ENCODE results near the gene GGN.
A peak's percentile ranks its signal among the peaks of the same experiment; 100 is the strongest.

Gene GGN

GRCh38 chr19:38409631-38410133 lies 21.8 kb upstream of the GGN start:
- intact Hi-C loops (cut with DNase I; ENCODE audit: low total_unique reads) = loop anchor here (10.0 kb wide), 1 partner anchor 95 kb away; no protein-coding TSS in a partner anchor
- TF ChIP-seq, protein P1, sequence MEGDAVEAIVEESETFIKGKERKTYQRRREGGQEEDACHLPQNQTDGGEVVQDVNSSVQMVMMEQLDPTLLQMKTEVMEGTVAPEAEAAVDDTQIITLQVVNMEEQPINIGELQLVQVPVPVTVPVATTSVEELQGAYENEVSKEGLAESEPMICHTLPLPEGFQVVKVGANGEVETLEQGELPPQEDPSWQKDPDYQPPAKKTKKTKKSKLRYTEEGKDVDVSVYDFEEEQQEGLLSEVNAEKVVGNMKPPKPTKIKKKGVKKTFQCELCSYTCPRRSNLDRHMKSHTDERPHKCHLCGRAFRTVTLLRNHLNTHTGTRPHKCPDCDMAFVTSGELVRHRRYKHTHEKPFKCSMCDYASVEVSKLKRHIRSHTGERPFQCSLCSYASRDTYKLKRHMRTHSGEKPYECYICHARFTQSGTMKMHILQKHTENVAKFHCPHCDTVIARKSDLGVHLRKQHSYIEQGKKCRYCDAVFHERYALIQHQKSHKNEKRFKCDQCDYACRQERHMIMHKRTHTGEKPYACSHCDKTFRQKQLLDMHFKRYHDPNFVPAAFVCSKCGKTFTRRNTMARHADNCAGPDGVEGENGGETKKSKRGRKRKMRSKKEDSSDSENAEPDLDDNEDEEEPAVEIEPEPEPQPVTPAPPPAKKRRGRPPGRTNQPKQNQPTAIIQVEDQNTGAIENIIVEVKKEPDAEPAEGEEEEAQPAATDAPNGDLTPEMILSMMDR (IDR thresholded peaks at IDR 0.05) = no peak
- DNase-seq = no peak
- no peak overlapping the region for H3K4me3 ChIP-seq
- no peaks in the 10 kb centered on the region for H3K9me3 ChIP-seq
- no peak overlapping the region for H3K27ac ChIP-seq
- peaks cover 11 to 40% (median 22%) of the 10 kb centered on the region in 3 donors for H3K36me3 ChIP-seq
- H3K27me3 ChIP-seq = peaks cover 0 to 18% of the 10 kb centered on the region in 2 donors
- H3K4me1 ChIP-seq = peaks cover 0 to 3% (median 0%) of the 10 kb centered on the region in 4 donors

DNA sequence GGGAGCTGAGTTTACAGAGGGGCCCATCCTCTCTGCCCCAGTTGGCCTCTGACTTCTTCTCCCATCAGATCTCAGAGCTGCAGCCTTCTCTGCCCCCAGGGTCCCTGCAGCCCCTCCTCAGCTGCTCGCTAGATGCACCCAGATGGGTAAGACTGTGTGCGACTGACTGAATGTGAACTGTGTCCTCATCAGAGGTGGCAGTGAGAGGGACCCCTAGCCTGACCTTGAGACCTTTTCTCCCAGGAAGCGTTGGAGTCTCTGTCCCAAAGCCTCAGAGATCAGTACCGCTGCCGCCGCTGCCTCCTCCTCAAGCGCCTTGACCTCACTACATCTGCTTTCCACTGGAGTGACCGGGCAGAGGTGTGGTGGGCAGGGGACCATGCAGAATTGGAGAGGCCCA lies 17.4 kb upstream of the GGN start:
- Histone ChIP-seq H3K9me3 (no peaks in the 10 kb centered on the region), H3K4me3 (no peak overlapping the region), H3K36me3 (peaks cover 11 to 40% (median 22%) of the 10 kb centered on the region in 3 donors), H3K4me1 (peaks cover 0 to 21% (median 5%) of the 10 kb centered on the region in 4 donors), H3K27me3 (peaks cover 0 to 14% of the 10 kb centered on the region in 2 donors), H3K27ac (no peak overlapping the region)
- TF ChIP-seq, protein P1 (IDR thresholded peaks at IDR 0.05) = no peak
- intact Hi-C loops (cut with DNase I; ENCODE audit: low total_unique reads) = no loop called here
- no peak for DNase-seq

DNA sequence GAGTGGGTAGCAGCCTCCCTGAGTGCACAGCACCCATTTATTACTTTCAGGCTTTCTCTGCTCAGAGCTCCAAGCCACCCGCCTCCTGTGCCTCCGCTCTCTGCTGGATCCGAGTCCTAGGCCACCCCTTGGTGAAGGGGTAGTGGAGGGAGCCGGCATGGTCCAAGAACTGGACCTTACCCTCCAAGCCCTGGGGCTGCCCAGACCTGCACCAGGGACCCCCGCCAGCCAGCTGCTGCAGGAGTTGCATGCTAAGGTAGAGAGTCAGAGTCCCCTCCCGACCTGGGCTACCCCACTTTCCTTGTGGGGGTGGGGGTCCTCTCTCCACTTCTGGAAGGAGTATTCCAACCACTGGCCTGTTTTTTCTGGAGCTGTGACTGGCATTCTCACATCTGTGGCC lies 17.0 kb upstream of the GGN start:
- intact Hi-C loops (cut with DNase I; ENCODE audit: low total_unique reads) = loop anchor here (5.0 kb wide), 1 partner anchor 227 kb away; no protein-coding TSS in a partner anchor
- peaks cover 11 to 40% (median 22%) of the 10 kb centered on the region in 3 donors for H3K36me3 ChIP-seq
- no peak for DNase-seq

GRCh38 chr19:38402967-38403674 lies 15.3 kb upstream of the GGN start, which contains the start of gene FAM98C:
Gene FAM98C, plus strand, starts transcription at chr19:38403093. Its CDS starts 61 bp downstream, at chr19:38403154.
- intact Hi-C loops (cut with DNase I; ENCODE audit: low total_unique reads) = loop anchor here (2.0 to 5.0 kb wide), 2 partner anchors 14 to 229 kb away; partner anchors contain the start of genes GGN and SPRED3
- Histone ChIP-seq H3K9me3 (no peaks in the 10 kb centered on the region), H3K4me3 (peak within 1 kb of the TSS; percentile 90 to 94), H3K36me3 (peaks cover 11 to 34% (median 22%) of the 10 kb centered on the region in 3 donors), H3K4me1 (peaks cover 0 to 21% (median 5%) of the 10 kb centered on the region in 4 donors), H3K27ac (peak within 1 kb of the TSS; percentile 83 to 87), H3K27me3 (peaks cover 0 to 35% of the 10 kb centered on the region in 2 donors)
- DNase-seq = peak; percentile 93 to 97
- TF ChIP-seq, protein P1 (IDR thresholded peaks at IDR 0.05) = peak; percentile 94 to 99

More for the DNA sequence above, 17.0 kb upstream of the GGN start:
- no peaks in the 10 kb centered on the region for H3K9me3 ChIP-seq
- peaks cover 0 to 21% (median 5%) of the 10 kb centered on the region in 4 donors for H3K4me1 ChIP-seq
- no peak overlapping the region for H3K27ac ChIP-seq
- H3K27me3 ChIP-seq = peaks cover 0 to 18% of the 10 kb centered on the region in 2 donors
- no peak overlapping the region for H3K4me3 ChIP-seq
- TF ChIP-seq, protein P1 (IDR thresholded peaks at IDR 0.05) = no peak

- Histone ChIP-seq H3K36me3 (peaks cover 11 to 28% (median 22%) of the 10 kb centered on the region in 3 donors), H3K27ac (peak overlapping the region in 1 of 2 donors; percentile 83), H3K4me3 (peak overlapping the region; percentile 90 to 94), H3K4me1 (peaks cover 0 to 21% (median 5%) of the 10 kb centered on the region in 4 donors), H3K27me3 (peaks cover 0 to 37% of the 10 kb centered on the region in 2 donors), H3K9me3 (no peaks in the 10 kb centered on the region)
- TF ChIP-seq, protein P1 (IDR thresholded peaks at IDR 0.05) = no peak
- DNase-seq = no peak
- intact Hi-C loops (cut with DNase I; ENCODE audit: low total_unique reads) = loop anchor here (2.0 to 5.0 kb wide), 2 partner anchors 14 to 230 kb away; partner anchors contain the start of genes GGN and SPRED3
Measured at GRCh38 chr19:38402623-38402966, 14.8 kb upstream of the GGN start.
